CD4-positive, alpha-beta T cell treated with Interleukin-15 for 4 hours (primary cell): Measurements from ENCODE around the gene PRPF31.
"Not testable (repeated sequence)": the region's sequence is repeated elsewhere in the genome, so short reads cannot be mapped to it uniquely, and the experiment has no call there.

Source experiments
- DNase-seq: peaks from one replicate; pipeline ENCODE4 v3.0.0-alpha.2; 2020; ENCODE audit warnings: low spot score

Gene PRPF31, protein sequence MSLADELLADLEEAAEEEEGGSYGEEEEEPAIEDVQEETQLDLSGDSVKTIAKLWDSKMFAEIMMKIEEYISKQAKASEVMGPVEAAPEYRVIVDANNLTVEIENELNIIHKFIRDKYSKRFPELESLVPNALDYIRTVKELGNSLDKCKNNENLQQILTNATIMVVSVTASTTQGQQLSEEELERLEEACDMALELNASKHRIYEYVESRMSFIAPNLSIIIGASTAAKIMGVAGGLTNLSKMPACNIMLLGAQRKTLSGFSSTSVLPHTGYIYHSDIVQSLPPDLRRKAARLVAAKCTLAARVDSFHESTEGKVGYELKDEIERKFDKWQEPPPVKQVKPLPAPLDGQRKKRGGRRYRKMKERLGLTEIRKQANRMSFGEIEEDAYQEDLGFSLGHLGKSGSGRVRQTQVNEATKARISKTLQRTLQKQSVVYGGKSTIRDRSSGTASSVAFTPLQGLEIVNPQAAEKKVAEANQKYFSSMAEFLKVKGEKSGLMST

DNA sequence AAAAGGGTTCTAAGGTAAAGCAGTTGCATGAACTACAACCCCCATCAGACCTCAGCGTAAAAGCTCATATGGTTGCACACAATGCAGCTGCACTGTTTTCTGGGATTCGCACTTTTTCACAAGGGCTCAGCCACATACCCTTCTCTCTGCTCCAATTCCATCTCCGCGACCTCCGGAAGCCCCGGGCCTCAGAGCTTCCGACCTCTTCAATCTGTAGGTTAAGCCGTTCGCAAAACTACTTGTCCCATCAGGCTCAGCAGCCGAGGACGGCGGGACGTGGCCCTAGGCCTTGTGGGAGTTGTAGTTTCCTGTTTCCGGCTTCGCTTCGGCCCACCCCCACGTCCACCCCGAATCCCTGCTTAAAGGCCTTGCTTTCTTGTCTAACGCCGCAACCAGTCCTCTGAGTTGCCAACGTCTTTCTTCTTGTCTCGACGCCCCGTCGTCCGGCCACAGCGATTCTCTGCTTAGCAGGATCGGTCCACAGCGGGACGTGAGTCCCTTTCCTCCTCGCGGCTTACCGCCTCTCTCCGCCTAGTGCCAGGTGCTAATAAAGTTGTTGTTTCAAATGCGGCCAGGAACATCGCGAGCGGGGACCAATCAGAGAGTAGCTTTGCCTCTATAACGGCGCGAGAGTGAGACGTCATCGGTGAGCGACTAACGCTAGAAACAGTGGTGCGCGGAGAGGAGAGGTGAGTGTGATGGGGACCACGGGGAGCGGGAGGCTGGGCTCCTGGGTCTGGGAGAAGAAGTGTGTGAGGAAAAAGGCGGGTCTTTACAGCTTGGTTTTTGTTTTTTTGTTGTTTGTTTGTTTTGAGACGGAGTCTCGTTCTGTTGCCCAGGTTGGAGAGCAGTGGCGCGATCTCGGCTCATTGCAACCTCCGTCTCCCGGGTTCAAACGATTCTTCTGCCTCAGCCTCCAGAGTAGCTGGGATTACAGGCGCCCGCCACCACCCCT, at the start of gene PRPF31, which contains the start of gene TFPT:
TSS of gene PRPF31 (plus strand) at position 646 of the 955 bp plus-strand sequence. CDS start 2,525 bp downstream, outside the sequence.
TSS of gene TFPT (minus strand) at position 549 of the 955 bp plus-strand sequence. CDS start at position 161, 388 bp downstream.
- DNase-seq = peak; percentile 96

DNA sequence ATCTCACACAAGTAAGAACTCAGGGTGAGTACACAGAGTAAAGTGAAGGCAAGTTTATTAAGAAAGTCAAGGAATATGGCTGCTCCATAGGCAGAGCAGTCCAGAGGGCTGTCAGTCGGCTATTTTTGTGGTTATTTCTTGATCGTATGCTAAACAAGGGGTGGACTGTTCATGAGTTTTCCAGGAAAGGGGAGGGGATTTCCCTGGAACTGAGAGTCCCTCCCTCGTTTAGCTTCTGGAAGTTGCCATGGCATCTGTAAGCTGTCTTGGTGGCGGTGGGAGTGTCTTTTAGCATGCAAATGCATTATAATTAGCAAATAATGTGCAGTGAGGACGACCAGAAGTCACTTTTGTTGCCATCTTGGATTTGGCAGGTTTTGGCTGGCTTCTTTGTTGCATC, 46.1 kb upstream of the PRPF31 start:
- no peak for DNase-seq

DNA sequence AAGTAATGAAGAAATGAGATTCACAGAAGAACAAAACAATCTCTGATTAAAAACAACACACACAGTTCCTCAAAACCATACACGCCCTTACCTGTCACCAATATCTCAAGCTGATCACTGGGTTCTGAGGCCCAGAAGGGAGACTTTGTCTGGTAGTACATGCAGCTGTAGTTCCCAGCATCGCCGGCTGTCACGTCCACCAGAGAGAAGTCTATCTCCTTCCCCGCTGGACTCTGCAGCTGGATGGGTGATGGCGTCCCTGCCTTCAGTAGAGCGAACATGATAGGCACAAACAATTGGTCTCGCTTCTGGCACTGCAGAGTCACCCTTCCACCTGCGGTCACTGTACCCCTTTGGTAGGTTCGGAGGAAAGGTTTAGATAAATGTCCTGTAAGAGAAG, 41.7 kb upstream of the PRPF31 start:
- no peak for DNase-seq

DNA sequence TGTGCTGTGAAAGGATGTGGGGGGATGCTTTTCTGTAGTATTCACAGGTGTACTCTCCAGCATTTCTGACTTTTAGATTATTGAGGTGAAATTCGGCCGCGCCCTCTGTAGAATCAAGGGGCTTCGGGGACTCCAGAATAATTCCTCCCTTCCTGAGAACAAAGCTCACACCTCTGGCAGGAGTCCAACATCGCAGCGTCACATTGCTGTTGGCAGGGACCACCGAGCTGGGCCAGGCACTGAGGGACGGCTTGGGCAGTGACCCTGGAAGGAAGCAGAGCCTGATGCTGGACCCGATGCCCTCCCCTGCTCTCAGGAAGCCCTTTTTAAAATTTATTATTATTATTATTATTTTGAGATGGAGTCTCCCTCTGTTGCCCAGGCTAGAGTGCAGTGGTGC, 40.7 kb upstream of the PRPF31 start:
- DNase-seq = no peak

DNA sequence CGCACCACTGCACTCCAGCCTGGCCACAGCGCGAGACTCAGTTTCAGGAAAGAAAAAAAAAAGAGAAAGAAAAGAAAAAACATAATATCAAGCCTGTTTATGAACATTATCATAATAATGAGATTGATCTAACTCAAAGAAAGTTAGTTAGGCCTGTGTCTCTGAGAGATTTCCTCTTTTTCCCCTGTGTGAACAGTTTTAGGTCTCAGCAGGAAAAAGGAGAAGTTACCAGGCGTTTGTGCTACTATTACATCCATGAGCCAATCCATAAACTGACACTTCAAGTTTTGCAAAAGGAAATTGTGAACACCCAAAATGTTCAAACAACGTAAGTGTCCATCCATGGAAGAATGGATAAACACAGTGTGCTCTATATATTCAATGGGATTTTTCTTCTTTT, 38.2 kb upstream of the PRPF31 start:
- DNase-seq = no peak

DNA sequence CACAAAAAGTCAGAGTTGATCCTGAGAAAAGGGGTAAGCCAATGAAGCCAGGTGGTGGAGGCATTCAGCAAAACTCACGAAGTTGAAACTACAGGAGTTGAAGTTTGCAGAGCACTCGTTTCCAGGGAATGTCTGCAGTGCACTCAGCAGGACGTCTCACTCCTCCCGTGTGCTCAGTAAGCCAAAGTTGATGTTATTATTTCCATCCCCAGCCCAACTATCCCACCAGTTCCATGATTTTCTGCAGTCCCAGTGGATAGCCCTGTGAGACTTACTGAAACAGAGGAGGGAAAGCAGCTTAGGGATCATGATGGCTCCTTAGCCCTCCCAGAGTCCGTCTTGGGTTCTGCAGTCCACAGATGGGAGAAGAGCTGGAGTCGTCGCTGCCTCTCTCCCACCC, 34.5 kb upstream of the PRPF31 start, which contains the start of gene TARM1:
TSS of gene TARM1 (minus strand) at position 334 of the 400 bp plus-strand sequence. CDS start at position 309, 25 bp downstream.
- no peak for DNase-seq

DNA sequence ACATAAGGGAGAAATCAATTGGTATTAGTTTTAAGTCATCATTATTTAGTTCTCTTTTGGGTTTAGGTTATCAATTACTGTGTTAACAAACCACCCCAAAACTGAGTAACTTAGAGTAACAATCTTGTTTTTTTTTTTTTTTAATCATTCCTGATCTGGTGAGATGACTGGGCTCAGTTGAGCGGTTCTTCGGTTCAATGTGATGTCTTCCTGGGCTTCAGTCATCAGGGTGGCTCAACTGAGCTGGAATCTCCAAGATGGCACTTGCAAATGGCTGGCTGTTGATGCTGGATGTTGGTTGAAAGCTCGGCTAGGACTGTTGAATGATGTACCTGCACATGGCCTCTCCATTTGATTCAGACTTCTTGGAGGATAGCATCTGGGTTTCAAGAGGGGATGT, 31.1 kb upstream of the PRPF31 start:
- DNase-seq = no peak

DNA sequence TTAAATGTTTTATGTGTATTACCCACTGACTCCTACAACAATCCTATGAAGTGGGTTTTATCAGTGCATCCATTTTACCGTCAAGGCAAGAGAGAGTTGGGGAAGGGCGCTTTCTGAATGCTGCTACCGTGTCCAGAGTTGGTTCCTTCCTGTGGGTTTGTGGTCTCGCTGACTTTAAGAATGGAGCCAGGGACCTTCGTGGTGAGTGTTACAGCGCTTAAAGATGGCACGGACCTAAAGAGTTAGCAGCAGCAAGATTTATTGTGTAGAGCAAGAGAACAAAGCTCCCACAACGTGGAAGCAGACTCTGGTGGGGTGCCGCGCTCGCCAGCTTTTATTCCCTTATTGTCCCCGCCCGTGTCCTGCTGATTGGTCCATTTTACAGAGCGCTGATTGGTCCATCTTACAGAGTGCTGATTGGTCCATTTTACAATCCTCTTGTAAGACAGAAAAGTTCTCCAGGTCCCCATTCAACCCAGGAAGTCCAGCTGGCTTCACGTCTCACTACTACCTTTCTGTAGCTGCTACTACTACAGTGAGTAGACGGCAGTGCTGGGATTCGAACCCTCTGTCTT, 21.0 kb upstream of the PRPF31 start:
- no peak for DNase-seq

DNA sequence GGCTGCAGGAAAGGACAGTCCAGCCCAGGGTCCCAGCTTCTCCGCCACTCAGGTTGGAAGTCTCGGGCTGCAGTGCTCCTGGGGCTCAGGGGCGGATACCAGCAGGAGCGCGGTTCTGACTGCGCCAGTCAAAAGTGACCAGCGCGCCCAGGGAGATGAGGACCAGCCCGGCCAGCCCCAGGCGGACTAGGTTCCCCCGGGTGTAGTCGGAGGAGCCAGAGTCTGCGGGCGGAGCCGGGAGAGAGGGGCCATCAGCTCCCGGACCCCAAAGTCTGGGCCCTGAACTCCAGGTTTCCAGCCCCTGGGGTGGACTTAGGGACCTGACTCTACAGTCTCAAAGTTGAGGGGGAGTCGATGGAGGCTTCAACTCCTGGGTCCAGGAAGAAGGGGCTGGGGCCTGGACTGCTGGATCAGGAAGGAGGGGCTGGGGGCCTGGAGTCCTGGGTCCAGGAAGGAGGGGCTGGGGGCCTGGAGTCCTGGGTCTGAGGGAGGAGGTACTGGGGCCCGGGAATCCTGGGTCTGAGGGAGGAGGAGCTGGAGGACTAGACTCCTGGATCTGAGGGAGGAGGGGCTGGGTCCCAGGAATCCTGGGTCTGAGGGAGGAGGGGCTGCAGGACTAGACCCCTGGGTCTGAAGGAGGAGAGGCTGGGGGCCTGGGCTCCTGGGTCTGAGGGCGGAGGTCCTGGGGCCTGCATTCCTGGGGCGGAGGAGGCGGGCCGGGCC, 20.3 kb upstream of the PRPF31 start:
- DNase-seq = no peak

DNA sequence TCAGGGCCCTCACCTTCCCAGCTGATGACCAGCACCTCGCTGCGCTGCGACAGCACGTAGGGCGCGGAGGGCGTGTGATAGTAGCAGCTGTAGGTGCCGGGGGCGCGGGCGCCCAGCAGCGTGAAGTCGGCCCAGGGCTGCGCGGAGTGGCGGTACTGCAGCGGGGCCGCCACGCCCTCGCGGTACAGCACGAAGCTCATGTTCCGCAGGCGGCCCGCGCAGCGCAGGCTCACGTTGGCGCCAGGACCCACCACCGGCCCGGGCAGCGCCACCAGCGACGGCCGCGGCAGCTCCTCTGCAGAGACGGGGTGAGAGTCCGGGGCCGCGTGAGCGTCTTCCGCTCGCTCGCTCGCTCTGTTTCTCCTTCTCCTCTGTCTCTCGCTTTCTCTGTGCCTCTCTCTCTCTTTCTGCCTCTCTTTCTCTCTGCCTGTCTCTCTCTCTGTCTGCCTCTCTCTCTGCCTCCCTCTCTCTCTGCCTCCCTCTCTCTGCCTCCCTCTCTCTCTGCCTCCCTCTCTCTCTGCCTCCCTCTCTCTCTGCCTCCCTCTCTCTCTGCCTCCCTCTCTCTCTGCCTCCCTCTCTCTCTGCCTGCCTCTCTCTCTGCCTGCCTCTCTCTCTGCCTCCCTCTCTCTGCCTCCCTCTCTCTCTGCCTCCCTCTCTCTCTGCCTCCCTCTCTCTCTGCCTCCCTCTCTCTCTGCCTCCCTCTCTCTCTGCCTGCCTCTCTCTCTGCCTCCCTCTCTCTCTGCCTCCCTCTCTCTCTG, 19.5 kb upstream of the PRPF31 start:
- peak; percentile 40 for DNase-seq

DNA sequence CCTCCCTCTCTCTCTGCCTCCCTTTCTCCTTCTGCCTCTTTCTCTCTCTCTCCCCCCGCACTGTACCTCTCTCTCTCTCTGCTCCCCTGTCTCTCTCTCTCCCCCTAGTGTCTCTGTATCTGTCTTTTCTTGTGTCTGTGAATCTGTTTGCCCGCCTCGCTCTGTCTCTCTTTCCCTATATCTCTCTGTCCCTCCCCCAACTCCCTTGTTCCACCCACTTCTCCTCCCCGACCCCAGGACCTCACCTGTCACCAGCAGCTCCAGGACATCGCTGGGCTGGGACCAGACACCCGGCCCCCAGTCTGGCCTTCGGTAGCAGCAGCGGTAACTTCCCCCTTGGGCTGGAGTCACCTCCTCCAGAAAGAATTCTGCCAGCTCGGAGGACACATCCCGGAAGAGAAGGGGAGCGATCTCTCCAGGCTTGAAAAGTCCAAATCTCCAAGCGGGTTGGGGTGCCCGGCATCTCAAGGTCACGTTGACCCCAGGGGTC, 18.9 kb upstream of the PRPF31 start:
- peak; percentile 38 for DNase-seq

DNA sequence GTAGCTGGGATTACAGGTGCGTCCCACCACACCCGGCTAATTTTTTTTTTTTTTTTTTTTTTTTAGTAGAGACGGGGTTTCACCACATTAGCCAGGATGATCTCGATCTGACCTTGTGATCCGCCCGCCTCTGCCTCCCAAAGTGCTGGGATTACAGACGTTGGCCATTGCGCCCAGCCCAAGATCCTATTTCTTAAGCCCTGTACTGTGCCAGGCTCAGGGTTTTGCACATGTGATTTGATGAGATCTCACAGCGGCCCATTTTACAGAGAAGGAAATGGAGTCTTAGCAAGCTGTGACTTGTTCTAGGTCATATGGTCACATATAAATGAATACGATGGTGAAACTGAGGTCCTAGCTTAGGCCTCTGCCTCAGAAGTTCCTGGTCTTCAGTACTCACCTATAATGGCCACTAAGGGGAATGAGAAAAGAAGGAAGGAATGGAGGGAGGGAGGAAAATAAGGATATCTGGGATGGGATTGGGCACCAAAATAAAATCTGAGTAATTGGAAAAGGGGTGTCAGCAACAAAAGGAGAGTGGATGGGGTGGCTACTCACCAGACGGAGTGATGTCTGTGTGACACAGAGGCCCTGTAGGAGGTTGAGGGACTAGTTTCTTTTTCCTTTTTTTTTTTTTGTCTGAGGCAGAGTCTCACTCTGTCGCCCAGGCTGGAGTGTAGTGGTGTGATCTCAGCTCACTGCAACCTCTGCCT, 16.2 kb upstream of the PRPF31 start:
- no peak for DNase-seq

DNA sequence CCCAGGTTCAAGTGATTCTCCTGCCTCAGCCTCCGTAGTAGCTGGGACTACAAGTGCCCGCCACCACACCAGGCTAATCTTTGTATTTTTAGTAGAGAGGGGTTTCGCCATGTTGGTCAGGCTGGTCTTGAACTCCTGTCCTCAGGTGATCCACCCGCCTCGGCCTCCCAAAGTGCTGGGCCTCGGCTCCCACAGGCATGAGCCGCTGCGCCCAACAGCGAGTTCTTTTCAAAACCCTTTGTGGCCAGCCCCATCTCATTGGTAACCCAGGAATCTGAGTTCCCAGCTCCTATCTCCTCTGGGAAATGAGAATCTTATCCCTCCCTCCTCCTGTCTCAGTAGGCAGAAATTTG, 15.7 kb upstream of the PRPF31 start:
- DNase-seq = not testable (repeated sequence)

DNA sequence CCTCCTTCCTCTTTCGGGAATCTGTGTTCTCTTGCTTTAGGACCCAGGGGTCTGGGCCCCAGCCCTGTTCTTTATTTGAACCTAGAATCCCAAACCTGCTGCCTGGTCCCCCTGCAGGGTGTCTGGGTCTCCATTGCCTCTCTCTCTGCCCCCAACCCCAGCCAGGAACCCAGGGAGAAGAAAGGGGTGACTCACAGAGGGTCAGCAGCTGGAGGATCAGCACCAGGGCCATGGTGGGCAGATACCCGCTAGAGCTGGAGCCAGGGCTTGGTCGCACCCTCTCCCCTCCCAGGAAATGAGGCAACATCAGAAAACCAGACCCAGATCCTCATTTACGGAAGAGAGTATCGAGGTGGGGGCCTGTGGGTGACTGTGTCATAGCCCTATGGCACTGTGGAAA, 15.0 kb upstream of the PRPF31 start, which contains the start of gene OSCAR:
TSS of gene OSCAR (minus strand) at position 243 of the 400 bp plus-strand sequence. CDS start at position 232, 11 bp downstream.
- no peak for DNase-seq

DNA sequence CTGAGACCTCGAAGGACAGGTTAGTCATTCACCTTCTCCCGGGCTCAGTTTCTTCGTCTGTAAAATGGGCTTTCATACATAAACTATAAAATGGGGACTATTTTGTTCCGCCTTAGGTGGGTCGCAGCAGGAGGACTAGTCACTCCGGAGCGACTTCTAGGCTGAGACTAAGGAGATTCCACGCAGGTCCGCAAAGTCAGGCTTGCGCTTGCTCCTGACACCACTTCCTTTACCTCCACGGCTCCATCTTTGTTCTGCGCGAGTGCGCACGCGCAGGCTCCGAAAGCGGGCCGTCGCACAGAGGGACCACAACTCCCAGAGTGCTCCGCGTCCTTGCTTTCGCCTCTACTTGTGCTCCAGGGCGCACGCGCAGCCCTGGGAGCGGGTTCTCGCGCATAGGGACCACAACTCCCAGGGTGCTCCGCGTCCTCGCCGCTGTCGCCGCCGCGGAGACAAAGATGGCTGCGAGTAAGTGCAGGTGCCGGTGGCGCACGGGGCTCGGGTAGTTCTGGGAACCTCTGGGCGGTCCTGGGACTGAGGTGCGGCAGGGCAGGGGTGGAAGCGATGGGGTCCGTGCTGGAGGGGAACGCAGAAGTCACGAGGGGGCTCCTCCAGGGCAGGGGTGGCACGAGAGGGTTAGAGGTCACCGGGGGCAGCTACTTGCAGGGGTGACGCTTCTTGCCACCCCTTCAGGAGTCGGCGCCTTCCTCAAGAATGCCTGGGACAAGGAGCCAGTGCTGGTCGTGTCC, 13.0 kb upstream of the PRPF31 start, which contains the start of gene NDUFA3:
TSS of gene NDUFA3 (plus strand) at position 435 of the 749 bp plus-strand sequence. CDS start at position 459, 24 bp downstream.
- peak; percentile 99 for DNase-seq

DNA sequence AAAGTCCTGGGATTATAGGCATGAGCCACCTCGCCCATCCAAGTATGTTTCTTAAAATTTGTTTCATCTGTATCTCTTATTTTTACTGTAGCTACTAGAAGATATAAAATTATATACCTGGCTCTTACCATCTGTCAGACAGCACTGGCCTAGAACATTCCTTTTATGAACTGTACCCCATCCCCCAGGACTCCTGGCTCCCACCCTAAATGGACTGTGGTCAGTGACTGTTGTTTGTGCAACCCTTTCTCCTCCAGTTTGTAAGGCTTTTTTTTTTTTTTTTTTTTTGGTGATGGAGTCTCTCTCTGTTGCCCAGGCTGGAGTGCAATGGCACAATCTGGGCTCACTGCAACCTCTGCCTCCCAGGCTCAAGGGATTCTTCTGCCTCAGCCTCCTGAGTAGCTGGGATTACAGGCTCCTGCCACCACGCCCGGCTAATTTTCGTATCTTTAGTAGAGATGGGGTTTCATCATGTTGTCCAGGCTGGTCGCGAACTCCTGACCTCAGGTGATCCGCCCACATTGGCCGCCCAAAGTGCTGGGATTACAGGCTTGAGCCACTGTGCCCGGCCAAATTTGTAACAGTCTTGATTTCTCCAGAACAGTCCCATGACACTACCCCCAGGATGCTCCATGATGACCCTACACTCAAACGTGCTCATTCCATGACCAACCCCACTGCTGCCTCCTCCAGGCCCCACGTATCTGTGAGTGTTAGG, 10.4 kb upstream of the PRPF31 start:
- no peak for DNase-seq

DNA sequence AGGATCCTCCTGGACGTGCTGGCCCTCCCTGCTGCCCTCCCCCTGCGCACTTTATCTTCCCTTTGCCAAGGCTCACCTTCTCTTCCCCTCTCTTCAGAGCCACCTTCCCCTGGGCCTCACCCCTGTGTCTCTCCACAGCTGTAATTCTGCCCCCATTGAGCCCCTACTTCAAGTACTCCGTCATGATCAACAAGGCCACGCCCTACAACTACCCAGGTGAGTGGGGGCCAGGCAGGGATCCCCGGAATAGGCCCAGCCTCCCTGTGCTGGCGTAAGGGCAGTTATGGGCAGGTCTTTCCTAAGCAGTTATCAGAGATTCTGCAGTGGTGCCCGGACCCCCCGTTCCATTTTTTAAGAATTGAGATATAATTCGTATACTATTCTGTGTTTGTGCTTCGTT, 9.8 kb upstream of the PRPF31 start:
- no peak for DNase-seq

DNA sequence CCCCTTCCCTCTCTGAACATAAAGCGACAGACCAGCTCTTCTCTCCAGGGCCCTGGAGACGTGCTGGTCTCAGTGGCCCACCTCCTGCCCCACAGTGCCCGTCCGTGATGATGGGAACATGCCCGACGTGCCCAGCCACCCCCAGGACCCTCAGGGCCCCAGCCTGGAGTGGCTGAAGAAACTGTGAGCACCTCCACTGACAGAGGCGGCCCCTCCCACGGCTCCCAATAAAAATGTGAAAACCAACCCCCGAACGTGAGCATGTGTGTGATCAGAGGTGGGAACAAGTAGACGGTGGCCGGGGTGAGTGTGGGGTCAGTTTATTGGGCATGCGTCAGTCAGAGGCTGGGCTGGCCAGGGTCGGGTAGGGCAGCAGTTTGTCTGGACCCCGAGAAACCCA, 8.8 kb upstream of the PRPF31 start:
- DNase-seq = no peak
